Nephron (organoid): ENCODE measurements around the gene RGR.

Experiments used
- H3K27ac Mint-ChIP-seq, 3 experiments: 2 replicates each; pipeline ENCODE4 v1.8.0; 2020; ENCODE audit warnings: mixed read lengths in 3 of 3, mild to moderate bottlenecking in 2 of 3, moderate library complexity in 1 of 3
- H3K27me3 Mint-ChIP-seq: 2 replicates; pipeline ENCODE4 v1.8.0; 2021; ENCODE audit warnings: low read depth, mild to moderate bottlenecking, moderate library complexity, mixed read lengths
- H3K36me3 Mint-ChIP-seq: 2 replicates; pipeline ENCODE4 v1.8.0; 2020; ENCODE audit warnings: low read depth, mixed read lengths
- H3K4me1 Mint-ChIP-seq: 2 replicates; pipeline ENCODE4 v1.8.0; 2020; ENCODE audit warnings: mixed read lengths
- H3K4me3 Mint-ChIP-seq, 3 experiments: 2 replicates each; pipeline ENCODE4 v1.8.0; 2020; ENCODE audit warnings: mild to moderate bottlenecking in 3 of 3, mixed read lengths in 3 of 3, moderate library complexity in 2 of 3
- H3K9me3 Mint-ChIP-seq: 2 replicates; pipeline ENCODE4 v1.8.0; 2020; ENCODE audit warnings: mixed read lengths
- TF ChIP-seq, protein P1 (sequence below), 3 experiments: fragments of 200-600 bp; sonication (generic); IDR thresholded peaks; one replicate each; pipeline ENCODE4 v1.5.0; 2021; ENCODE audit warnings: antibody characterized with exemption in 3 of 3; ENCODE audit not compliant: unreplicated experiment in 3 of 3

Gene RGR

DNA sequence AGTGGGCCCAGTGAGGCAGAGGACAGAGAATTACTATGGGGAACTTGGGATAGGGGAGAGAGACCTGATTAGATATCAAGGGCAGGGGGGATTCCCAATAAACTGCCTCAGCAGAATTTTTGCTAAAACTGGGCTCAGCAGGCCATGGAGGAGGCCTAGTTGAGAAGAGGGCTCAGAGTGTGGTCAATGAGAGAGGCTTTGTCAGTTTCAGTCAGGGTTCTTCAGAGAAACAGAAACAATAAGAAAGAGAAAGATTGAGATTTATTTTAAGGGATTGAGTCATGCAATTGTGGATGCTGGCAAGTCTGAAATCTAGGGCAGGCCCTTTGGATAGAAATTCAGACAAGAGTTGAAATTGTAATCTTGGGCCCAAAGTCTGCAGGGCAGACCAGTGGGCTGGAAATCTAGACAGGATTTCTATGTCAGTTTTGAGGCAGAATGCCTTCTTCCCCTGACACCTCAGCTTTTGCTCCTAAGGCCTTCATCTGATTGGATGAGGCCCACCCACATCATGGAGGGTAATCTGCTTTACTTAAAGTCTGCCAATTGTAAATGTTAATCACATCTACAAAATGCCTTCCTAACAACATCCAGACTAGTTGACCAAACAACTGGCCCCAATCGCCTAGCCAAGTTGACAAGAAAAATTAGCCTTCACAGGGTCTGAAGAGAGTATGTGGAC is 50.1 kb downstream of the RGR start:
- Mint-ChIP-seq H3K4me1 (peaks cover 4% of the 10 kb centered on the region), H3K27ac (no peak overlapping the region), H3K36me3 (no peaks in the 10 kb centered on the region), H3K27me3 (peaks cover 8% of the 10 kb centered on the region), H3K9me3 (no peaks in the 10 kb centered on the region), H3K4me3 (no peak overlapping the region)
- TF ChIP-seq, protein P1, sequence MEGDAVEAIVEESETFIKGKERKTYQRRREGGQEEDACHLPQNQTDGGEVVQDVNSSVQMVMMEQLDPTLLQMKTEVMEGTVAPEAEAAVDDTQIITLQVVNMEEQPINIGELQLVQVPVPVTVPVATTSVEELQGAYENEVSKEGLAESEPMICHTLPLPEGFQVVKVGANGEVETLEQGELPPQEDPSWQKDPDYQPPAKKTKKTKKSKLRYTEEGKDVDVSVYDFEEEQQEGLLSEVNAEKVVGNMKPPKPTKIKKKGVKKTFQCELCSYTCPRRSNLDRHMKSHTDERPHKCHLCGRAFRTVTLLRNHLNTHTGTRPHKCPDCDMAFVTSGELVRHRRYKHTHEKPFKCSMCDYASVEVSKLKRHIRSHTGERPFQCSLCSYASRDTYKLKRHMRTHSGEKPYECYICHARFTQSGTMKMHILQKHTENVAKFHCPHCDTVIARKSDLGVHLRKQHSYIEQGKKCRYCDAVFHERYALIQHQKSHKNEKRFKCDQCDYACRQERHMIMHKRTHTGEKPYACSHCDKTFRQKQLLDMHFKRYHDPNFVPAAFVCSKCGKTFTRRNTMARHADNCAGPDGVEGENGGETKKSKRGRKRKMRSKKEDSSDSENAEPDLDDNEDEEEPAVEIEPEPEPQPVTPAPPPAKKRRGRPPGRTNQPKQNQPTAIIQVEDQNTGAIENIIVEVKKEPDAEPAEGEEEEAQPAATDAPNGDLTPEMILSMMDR (IDR thresholded peaks at IDR 0.05; ENCODE audit: unreplicated experiment in 3 of 3) = no peak

DNA sequence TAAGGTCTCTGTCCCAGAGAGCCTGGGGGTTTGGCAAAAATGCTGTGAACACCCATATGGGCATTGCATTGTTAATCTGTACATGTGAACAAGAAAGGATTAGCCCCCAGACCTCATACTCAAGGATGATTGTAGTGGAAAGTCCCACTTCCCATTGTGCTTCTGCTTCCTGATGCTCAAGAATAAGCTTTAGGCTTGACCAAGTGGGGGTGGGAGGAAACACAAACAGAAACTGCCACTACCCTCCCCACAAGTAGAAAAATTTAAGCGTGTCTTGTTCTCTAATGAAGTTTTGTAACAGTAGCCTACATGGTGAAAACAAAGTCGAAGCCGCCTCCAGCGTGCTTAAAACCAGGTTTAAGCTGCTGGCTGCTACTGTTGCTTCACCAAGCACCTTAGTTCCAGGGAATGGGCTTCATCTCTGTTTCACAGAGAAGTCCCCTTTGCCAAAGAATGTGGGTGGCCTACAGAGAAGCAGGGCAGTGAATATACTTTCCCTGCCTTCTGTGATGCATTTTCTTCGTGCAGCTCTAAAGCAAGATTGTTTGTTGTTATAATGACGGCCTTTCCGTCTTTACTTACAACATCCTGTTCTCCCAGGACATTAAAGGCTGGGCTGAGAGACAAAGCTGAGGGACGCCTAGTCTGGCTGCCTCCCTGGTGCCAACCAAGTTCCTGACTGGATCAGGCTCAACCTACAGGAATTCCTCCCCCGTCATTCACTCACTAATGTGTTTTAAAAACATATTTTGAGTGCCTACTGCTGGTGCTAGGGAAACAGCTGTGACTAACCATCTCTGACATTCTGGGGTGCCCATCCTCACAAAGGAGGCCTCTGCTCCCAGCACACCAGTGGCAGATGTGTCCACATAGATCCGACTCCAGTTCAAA is 51.5 kb downstream of the RGR start:
- Mint-ChIP-seq H3K27ac (no peak overlapping the region), H3K9me3 (no peaks in the 10 kb centered on the region), H3K4me1 (peaks cover 4% of the 10 kb centered on the region), H3K27me3 (peaks cover 6% of the 10 kb centered on the region), H3K36me3 (no peaks in the 10 kb centered on the region), H3K4me3 (no peak overlapping the region)
- TF ChIP-seq, protein P1 (IDR thresholded peaks at IDR 0.05; ENCODE audit: unreplicated experiment in 3 of 3) = no peak

DNA sequence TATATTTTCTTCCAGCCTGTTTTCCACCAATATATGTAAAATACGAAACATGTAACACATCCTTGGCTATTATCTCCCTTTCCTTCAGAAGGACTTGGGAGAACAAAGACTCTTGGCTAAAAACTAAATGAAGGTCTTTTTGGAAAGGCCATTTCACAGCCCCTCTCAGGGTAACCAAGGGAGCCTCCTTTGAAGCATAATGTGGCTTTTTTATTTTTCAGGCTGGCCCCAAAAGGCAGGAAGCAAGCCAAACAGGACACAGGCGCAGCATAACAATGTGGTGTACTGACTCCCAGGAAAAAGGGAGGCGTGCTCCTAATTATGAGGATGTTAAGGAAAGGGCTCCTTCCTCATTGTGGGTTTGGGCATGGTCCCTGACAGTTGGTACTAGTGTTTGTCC is 53.2 kb downstream of the RGR start:
- peaks cover 4% of the 10 kb centered on the region for H3K4me1 Mint-ChIP-seq
- TF ChIP-seq, protein P1 (IDR thresholded peaks at IDR 0.05; ENCODE audit: unreplicated experiment in 3 of 3) = no peak

DNA sequence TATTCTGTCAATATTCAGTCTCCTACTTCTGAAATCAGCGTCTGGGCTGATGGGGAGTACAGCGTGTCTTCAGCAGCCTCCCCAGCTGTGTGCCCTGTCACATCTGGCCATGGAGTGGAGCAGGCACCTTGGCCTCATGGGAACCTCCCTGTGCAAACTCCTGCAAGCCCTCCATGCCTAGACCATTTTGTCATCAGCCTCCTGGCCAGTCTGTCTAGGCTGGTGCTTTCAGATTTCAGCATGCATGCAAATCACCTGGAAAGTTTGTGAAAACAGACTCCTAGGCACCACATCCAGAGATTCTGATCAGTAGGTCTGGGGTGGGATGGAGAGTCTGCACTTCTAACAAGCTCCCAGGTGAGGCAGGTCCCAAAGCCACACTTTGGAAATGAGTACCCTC is 57.4 kb downstream of the RGR start:
- H3K4me1 Mint-ChIP-seq = no peaks in the 10 kb centered on the region
- TF ChIP-seq, protein P1 (IDR thresholded peaks at IDR 0.05; ENCODE audit: unreplicated experiment in 3 of 3) = no peak
- no peaks in the 10 kb centered on the region for H3K9me3 Mint-ChIP-seq
- H3K36me3 Mint-ChIP-seq = no peaks in the 10 kb centered on the region
- no peak overlapping the region for H3K27ac Mint-ChIP-seq
- peaks cover 11% of the 10 kb centered on the region for H3K27me3 Mint-ChIP-seq
- H3K4me3 Mint-ChIP-seq = no peak overlapping the region

More for the DNA sequence above, 53.2 kb downstream of the RGR start:
- no peak overlapping the region for H3K27ac Mint-ChIP-seq
- no peak overlapping the region for H3K4me3 Mint-ChIP-seq
- H3K27me3 Mint-ChIP-seq = peaks cover 8% of the 10 kb centered on the region
- H3K36me3 Mint-ChIP-seq = no peaks in the 10 kb centered on the region
- no peaks in the 10 kb centered on the region for H3K9me3 Mint-ChIP-seq

DNA sequence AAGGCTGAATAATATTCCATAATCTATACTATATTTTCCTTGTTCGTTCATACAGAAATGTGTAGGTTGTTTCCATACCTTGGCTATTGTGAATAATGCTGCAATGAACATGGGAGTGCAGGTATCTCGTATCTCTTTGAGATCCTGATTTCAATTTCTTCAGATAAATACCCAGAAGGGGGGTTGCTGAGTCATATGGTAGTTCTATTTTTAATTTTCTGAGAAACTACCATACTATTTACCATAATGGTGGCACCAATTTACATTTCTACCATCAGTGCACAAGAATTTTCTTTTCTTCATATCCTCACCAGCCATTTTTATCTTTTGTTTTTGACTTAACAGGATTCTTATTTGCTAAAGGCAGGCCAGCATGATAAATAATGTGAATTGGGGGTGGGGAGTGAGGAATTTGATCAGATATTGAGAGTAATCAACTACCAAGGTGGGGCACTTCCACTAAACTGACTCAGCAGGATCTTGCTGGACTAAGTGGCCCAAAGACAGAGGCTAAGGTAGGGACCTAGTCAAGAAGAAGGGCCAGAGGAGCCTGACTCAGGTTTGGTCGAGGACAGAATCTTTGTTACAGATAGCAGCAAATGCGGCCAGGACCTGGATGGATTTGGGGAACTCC is 62.0 kb downstream of the RGR start:
- Mint-ChIP-seq H3K4me1 (peaks cover 4% of the 10 kb centered on the region), H3K27ac (no peak overlapping the region), H3K27me3 (peaks cover 15% of the 10 kb centered on the region), H3K4me3 (no peak overlapping the region), H3K9me3 (no peaks in the 10 kb centered on the region), H3K36me3 (no peaks in the 10 kb centered on the region)
- TF ChIP-seq, protein P1 (IDR thresholded peaks at IDR 0.05; ENCODE audit: unreplicated experiment in 3 of 3) = no peak
